CD14-positive monocyte (primary cell): Measurements from ENCODE around the gene NRP2. TPM values are rescaled to one million over a fixed set of nuclear protein-coding genes. Genes with fewer than 3 reads are reported as not detected.

ENCODE experiments used
- DNase-seq, 3 donors: peaks; one replicate each; pipeline ENCODE4 v3.0.0-alpha.2; 2011 to 2022
- H2AFZ ChIP-seq: 2 replicates; pipeline ENCODE4 v1.6.0; 2012; ENCODE audit warnings: mild to moderate bottlenecking, low read depth, low read length, inconsistent platforms; ENCODE audit not compliant: insufficient read depth, poor library complexity, severe bottlenecking
- H3K27ac ChIP-seq, 2 donors: 1 replicate in 1 of 2; 2 replicates in 1 of 2; pipeline ENCODE4 v1.5.1; 2012 to 2013; ENCODE audit warnings: low read length in 2 of 2, control low read depth in 1 of 2, inconsistent platforms in 1 of 2, low read depth in 1 of 2, mild to moderate bottlenecking in 1 of 2
- H3K27me3 ChIP-seq, 2 donors: one replicate each; pipeline versions ENCODE4 v1.6.0 to v1.6.1; 2011 to 2013; ENCODE audit warnings: low read length in 2 of 2; ENCODE audit not compliant: control insufficient read depth in 2 of 2, insufficient read depth in 2 of 2
- H3K36me3 ChIP-seq, 2 donors: replicated peaks in 1 of 2; 1 replicate in 1 of 2; 2 replicates in 1 of 2; pipeline versions ENCODE4 v1.5.1 to v1.6.1; 2012 to 2013; ENCODE audit warnings: low read length in 2 of 2, control low read depth in 1 of 2, inconsistent platforms in 1 of 2, mild to moderate bottlenecking in 1 of 2; ENCODE audit not compliant: insufficient read depth in 2 of 2, control insufficient read depth in 1 of 2
- H3K4me1 ChIP-seq, 2 donors: 1 replicate in 1 of 2; 2 replicates in 1 of 2; pipeline versions ENCODE4 v1.5.1 to v1.6.1; 2012 to 2013; ENCODE audit warnings: low read length in 2 of 2, control low read depth in 1 of 2, inconsistent platforms in 1 of 2, mild to moderate bottlenecking in 1 of 2, moderate library complexity in 1 of 2; ENCODE audit not compliant: insufficient read depth in 2 of 2, control insufficient read depth in 1 of 2
- H3K4me2 ChIP-seq: replicated peaks from 2 replicates; pipeline ENCODE3; 2012; ENCODE audit warnings: low read length, moderate library complexity, mild to moderate bottlenecking; ENCODE audit not compliant: poor library complexity, severe bottlenecking; ENCODE audit errors: extremely low read depth
- H3K4me3 ChIP-seq, 3 experiments: fragments of 200-600 bp in 1 of 3; sonication (generic) in 1 of 3; replicated peaks in 1 of 3; 1 replicate in 2 of 3; 2 replicates in 1 of 3; pipeline ENCODE4 v1.5.1; 2011 to 2013; ENCODE audit warnings: low read length in 3 of 3, mild to moderate bottlenecking in 3 of 3, control low read depth in 2 of 3, low read depth in 2 of 3, inconsistent platforms in 1 of 3, moderate library complexity in 1 of 3
- H3K79me2 ChIP-seq: 2 replicates; pipeline ENCODE4 v1.6.0; 2012; ENCODE audit warnings: mild to moderate bottlenecking, control low read depth, inconsistent platforms, low read length, moderate library complexity; ENCODE audit not compliant: insufficient read depth
- H3K9ac ChIP-seq: 2 replicates; pipeline ENCODE4 v1.6.0; 2017; ENCODE audit warnings: low read length, mild to moderate bottlenecking; ENCODE audit not compliant: insufficient read depth, poor library complexity, severe bottlenecking
- H3K9me3 ChIP-seq, 2 donors: replicated peaks in 1 of 2; 1 replicate in 1 of 2; 2 replicates in 1 of 2; pipeline versions ENCODE4 v1.5.1 to v1.6.1; 2012 to 2013; ENCODE audit warnings: low read length in 2 of 2, control low read depth in 1 of 2; ENCODE audit not compliant: control insufficient read depth in 1 of 2, insufficient read depth in 1 of 2
- H4K20me1 ChIP-seq: 2 replicates; pipeline ENCODE4 v1.6.0; 2012; ENCODE audit warnings: mild to moderate bottlenecking, low read length, control low read depth, moderate library complexity; ENCODE audit not compliant: insufficient read depth
- H3K27ac Mint-ChIP-seq, 7 donors: one replicate each; pipeline ENCODE4 v1.8.0; 2020; ENCODE audit warnings: mild to moderate bottlenecking in 7 of 7, mixed read lengths in 7 of 7, moderate library complexity in 6 of 7, inconsistent platforms in 2 of 7
- H3K27me3 Mint-ChIP-seq, 3 donors: one replicate each; pipeline ENCODE4 v1.8.0; 2021 to 2022; ENCODE audit warnings: low read depth in 3 of 3, mild to moderate bottlenecking in 3 of 3, mixed read lengths in 3 of 3, moderate library complexity in 3 of 3, inconsistent platforms in 1 of 3
- H3K36me3 Mint-ChIP-seq, 2 donors: one replicate each; pipeline ENCODE4 v1.8.0; 2020; ENCODE audit warnings: mixed read lengths in 2 of 2, inconsistent platforms in 1 of 2, mild to moderate bottlenecking in 1 of 2
- H3K4me1 Mint-ChIP-seq: one replicate; pipeline ENCODE4 v1.8.0; 2020; ENCODE audit warnings: mild to moderate bottlenecking, mixed read lengths
- H3K4me3 Mint-ChIP-seq, 2 donors: one replicate each; pipeline ENCODE4 v1.8.0; 2020; ENCODE audit warnings: mild to moderate bottlenecking in 2 of 2, mixed read lengths in 2 of 2, moderate library complexity in 1 of 2
- H3K9me3 Mint-ChIP-seq, 7 donors: one replicate each; pipeline ENCODE4 v1.8.0; 2020 to 2022; ENCODE audit warnings: mixed read lengths in 7 of 7, mild to moderate bottlenecking in 6 of 7, moderate library complexity in 6 of 7, inconsistent platforms in 2 of 7
- CTCF ChIP-seq: fragments of 200-600 bp; IDR thresholded peaks from one replicate; pipeline ENCODE4 v1.8.0; 2022; ENCODE audit warnings: antibody characterized with exemption, mild to moderate bottlenecking
- WGBS: methylation state at CpG from one replicate; pipeline ENCODE4 v1.1.5; 2013; ENCODE audit warnings: missing lambda C conversion rate; ENCODE audit not compliant: insufficient coverage; 5-methylcytosine and 5-hydroxymethylcytosine counted together
- intact Hi-C, 2 donors: fragments of 100-400 bp; cut with micrococcal nuclease; formaldehyde crosslinking; loops; one replicate each; pipeline versions ENCODE4 v1.15.0 to v1.15.1; 2023
- polyA plus RNA-seq, 3 donors: library from polyadenylated mRNA; depleted of rRNA in 1 of 3; unstranded in 2 of 3; stranded (reverse) in 1 of 3; fragments of 300-500 nt in 2 of 3; fragments of >200 nt in 1 of 3; fragmentation: Illumina TruSeq in 2 of 3; gene quantifications; 1 replicate in 2 of 3; 2 replicates in 1 of 3; pipeline ENCODE4 v1.2.3, GENCODE V29; 2012 to 2021

NRP2 gene
- polyA plus RNA-seq, 3 donors: 0.97 to 3.3 (median 1.6) TPM

GRCh38 chr2:205686783-205687640 lies 4.7 kb downstream of the NRP2 start:
- H3K4me3 Mint-ChIP-seq: peak overlapping the region; percentile 78 to 92
- H3K27ac Mint-ChIP-seq: no peak overlapping the region
- peaks cover 65 to 84% of the 10 kb centered on the region in 2 donors for H3K27me3 ChIP-seq
- peaks cover 0 to 24% of the 10 kb centered on the region in 2 donors for H3K9me3 ChIP-seq
- no peaks in the 10 kb centered on the region for H4K20me1 ChIP-seq
- no peak overlapping the region for H3K27ac ChIP-seq
- H3K36me3 ChIP-seq: no peaks in the 10 kb centered on the region
- H2AFZ ChIP-seq: no peak overlapping the region
- H3K36me3 Mint-ChIP-seq: peaks cover 3 to 5% of the 10 kb centered on the region in 2 donors
- H3K27me3 Mint-ChIP-seq: peaks cover 75 to 81% (median 78%) of the 10 kb centered on the region in 3 donors
- no peak for DNase-seq
- WGBS: 49% methylated on average over 21 of the region's 28 CpGs
- H3K9ac ChIP-seq: no peak overlapping the region
- H3K4me3 ChIP-seq: peak overlapping the region in 1 of 3 experiments; percentile 58
- peaks cover 29 to 44% of the 10 kb centered on the region in 2 donors for H3K4me1 ChIP-seq
- peak overlapping the region; percentile 64 for H3K4me2 ChIP-seq
- peaks cover 36% of the 10 kb centered on the region for H3K4me1 Mint-ChIP-seq
- peaks cover 0 to 17% (median 6%) of the 10 kb centered on the region in 7 donors for H3K9me3 Mint-ChIP-seq
- H3K79me2 ChIP-seq: no peaks in the 10 kb centered on the region
- TF ChIP-seq CTCF: no peak
- intact Hi-C loops: loop anchor here (10.0 kb wide), 1 partner anchor 48 kb away; no protein-coding TSS in a partner anchor

GRCh38 chr2:205687641-205687956 lies 5.3 kb downstream of the NRP2 start:
- H3K4me1 ChIP-seq: peaks cover 27 to 39% of the 10 kb centered on the region in 2 donors
- peaks cover 0 to 24% of the 10 kb centered on the region in 2 donors for H3K9me3 ChIP-seq
- H3K9ac ChIP-seq: no peak overlapping the region
- H3K27ac ChIP-seq: no peak overlapping the region
- no peak for TF ChIP-seq CTCF
- Mint-ChIP-seq H3K9me3 (peaks cover 0 to 17% (median 6%) of the 10 kb centered on the region in 7 donors), H3K27me3 (peaks cover 76 to 79% (median 76%) of the 10 kb centered on the region in 3 donors), H3K4me1 (peaks cover 34% of the 10 kb centered on the region), H3K4me3 (peak overlapping the region in 1 of 2 donors; percentile 42), H3K36me3 (peaks cover 3 to 5% of the 10 kb centered on the region in 2 donors), H3K27ac (no peak overlapping the region)
- H3K79me2 ChIP-seq: no peaks in the 10 kb centered on the region
- H4K20me1 ChIP-seq: no peaks in the 10 kb centered on the region
- DNase-seq: no peak
- H3K36me3 ChIP-seq: no peaks in the 10 kb centered on the region
- 91% methylated on average over 2 of the region's 3 CpGs for WGBS
- intact Hi-C loops: loop anchor here (10.0 kb wide), 1 partner anchor 47 kb away; no protein-coding TSS in a partner anchor
- H3K27me3 ChIP-seq: peaks cover 68 to 80% of the 10 kb centered on the region in 2 donors
- no peak overlapping the region for H2AFZ ChIP-seq
- no peak overlapping the region for H3K4me2 ChIP-seq
- H3K4me3 ChIP-seq: no peak overlapping the region
